HG03520 (cell line): ENCODE measurements around the gene MCRS1.

Source experiments
- ATAC-seq: cut with Tn5 transposase; IDR thresholded peaks from one replicate; pipeline ENCODE4 v1.9.1; 2021; ENCODE audit warnings: mild to moderate bottlenecking, moderate library complexity; ENCODE audit not compliant: unreplicated experiment

The MCRS1 gene

DNA sequence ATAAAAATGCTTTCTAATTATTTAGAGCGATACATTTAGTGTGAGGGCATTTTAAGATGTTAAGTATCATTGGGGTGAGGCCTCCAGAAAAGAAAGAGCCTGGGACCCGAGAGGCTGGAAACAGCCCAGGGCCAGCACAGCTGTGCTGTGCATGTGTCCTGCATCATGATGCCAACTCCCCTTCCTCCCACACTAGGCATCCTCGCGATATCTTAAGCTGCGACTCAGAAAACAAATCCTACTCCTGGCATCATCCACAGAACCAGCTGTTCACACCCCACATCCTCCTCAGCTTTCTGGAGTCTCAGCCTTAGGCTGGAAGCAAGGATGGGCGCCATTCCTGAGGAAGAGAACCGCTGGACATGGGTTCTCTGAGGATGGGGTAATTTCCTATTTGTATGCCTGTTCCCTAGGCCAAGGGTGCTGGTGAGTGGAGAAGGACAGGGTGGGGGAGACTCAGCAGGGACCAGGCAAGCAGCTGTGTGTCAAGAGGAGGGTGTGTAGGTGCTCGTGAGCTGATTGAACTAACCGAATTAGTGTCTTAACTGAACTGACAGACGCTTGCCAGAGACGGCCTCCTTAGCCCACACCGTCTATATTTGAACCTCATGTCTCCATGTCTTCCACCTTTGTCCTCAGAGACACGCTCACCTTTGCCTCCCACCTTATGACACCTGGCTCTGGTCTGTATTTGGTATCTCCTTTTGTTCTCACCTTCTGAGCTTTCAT lies 15.6 kb upstream of the MCRS1 start:
- no peak for ATAC-seq

DNA sequence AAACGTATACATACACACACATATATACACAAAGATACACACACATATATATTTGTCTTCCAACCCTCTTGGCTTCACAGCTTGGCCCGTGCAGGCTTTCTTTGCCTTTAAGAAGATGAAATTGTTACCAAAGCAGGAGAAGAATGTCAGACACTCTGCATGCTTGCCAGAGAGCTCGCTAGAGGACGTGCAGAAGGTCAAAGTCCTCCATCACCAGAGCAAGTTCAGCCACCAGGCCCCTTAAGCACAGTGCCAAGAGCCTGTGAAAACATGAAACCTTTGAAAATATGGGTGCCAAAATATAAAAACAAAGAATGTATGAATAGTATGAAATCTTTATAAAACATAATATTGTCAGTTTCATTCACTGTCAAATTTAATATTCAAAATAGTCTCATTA lies 14.9 kb upstream of the MCRS1 start:
- no peak for ATAC-seq

DNA sequence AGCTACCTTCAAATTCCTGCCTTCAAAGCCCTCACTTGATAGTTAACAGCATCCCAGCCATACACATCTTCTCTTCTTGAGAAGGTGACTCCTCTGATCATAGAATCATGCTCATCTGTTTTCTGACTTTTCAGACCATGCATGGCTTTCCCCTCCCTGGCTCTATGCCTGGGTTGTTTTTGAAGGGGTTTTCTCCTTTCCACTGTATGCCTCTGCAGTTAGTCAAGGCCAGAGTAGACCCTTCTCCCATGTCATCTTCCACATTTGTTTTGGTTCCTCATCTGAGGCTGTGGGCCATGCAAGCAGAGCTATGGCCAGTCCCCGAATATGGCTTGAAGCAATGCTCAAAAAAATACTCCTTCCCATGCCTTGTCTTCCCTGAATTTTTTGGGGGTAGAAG lies 14.3 kb upstream of the MCRS1 start:
- ATAC-seq, result no peak

DNA sequence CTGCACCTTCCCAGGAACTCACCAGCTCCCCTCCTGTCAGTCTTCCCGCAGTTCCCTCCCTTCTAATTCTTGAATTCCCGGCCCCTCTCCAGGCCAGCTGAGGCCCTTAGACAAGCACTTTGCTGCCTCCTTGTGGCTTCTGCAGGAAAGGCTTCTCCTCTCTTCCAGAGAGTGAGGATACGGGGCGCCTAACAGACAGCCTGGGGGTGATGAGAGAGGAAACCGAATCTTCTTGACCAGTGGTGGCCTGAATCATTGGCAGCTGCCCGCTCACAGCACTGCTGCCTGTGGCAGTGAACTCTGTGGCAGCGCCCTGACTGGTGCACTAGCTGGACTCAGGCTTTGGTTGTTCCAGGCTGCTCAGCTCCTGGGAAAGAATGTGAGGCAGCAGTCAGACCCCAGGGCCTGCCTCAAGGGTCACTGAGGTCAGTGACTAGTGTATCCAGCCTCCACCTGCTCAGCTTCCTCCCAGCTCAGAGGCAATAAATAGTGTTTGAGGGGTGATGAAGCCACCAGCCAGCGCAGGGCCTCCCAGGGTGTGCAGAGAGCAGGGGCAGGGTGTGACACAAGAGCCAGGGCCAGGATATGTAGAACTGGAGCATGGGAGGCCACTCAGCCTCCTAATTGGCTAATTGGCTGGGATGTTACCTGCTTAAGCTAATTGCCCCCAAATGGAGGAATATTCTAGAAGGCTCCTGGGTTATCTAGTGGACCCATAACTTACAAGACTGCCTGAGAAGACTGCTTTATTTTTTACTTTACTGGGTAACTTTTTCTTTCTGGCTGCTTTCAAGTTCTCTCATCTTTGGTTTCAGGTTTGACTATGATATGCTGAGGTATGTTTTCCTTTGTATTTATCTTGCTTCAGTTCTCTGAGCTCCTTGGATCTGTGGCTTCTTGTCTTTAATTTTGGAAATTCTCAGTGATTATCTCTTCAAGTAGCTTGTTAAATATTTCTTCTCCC lies 12.9 kb upstream of the MCRS1 start:
- no peak for ATAC-seq

DNA sequence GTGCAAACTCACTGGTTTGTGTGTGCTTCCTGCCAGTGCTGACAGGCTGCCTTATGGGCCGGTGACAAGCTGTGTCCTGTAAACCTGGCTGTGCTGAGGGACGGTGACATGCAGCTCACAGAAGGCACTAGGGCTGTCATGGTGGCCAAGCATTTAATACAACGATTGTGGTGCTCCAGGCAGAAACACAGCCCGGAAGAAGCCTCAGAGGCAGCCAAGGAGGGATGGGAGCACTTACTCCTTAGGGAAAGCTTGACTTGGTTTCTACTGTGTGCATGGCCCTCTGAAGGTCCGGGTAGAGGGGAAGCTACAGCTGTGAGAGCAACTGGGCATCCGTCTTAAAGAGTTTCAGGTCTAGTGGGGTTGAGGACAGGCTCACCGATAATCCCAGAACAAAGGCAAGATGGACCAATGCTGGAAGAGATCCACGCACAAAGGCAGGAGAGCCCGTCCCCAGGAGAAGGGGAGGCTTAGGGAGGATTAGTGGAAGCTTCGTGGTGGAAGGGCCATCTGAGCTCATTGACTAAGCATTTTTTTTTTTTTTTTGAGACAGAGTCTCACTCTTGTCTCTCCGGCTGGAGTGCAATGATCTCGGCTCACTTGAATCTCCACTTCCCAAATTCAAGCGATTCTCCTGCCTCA lies 10.7 kb upstream of the MCRS1 start:
- ATAC-seq, result no peak

DNA sequence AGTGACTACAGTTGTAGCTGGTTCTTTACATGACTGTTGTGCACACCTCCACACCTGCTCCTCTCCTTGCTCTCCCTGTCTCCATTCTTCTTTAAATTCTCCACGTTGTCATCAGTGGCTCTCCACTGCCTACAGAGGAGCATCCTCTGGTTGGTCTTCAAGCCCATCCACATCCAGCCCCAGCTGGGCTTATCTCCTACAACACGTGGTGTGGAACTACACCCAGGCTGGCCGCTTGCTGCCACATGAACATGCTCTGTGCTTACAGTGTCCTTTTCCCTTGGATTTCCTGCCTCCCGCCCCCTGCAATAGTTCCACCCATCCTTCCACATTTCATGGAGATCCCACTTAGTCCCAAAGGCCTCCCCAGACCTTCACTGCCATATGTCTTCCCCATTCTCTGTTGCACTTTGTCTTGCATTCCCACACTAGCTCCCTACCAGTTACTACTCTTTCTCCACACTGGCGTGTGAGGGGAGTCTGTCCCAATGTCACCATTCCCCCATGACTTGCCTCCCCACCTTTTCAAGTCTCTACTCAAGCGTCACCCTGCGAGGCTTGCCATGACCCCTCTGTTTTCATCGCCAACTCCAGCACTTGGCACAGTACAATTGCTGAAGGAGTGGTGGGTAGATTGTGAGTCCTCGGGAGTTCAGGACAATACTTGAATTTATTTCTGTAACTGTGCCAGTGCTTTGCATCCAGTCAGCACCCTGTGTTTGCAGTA lies 9.8 kb upstream of the MCRS1 start:
- no peak for ATAC-seq

DNA sequence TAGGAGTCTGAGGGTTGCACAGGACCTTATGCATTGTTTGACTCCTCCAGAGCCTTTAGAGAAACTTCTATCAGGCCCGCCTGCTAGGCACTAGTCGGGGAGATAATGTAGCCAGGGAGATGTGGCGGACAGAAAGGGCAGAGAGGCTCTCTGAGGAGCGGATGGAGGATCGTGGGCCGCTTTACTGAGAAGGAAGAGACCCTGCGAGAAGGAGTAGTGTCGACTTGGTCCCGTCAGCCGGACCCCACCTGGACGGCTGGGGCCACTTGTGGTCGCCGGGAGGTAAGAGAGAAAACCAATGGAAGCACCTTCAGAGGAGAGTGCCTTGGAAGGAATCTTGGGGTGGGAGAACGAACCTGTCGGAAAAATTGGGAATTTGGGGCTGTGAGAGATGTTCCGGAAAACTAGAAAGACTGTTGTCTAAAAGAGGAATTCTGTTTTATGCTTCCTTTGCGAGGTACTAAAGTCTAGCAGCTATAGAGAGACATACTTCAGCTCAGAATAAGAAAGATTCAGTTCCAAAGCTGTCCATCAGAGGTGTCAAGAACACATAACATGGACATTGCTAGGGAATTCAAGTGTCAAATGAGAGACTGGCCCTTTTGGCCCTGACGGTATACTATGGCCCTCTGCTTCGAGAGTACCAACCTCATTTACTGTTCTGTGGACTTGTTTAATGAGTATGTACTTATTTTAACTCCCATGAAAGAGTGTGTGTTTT lies 660 bp upstream of the MCRS1 start:
- ATAC-seq, result peak; percentile 3

DNA sequence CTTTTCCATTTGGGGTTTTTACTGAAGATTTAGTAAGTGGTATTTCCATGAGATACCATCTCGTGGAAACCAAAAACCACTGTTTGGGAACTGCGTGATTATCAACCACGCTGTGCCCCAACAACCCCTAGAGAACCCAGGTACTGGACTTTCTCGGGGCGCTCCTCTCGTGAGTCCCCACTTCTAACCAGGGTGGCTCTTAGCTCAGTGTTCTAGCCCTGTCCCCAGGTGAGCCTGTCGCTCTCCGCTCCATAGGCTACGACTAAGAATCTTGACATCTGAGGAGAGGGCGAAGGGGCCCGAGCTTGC lies 686 bp downstream of the MCRS1 start:
- ATAC-seq, result no peak

DNA sequence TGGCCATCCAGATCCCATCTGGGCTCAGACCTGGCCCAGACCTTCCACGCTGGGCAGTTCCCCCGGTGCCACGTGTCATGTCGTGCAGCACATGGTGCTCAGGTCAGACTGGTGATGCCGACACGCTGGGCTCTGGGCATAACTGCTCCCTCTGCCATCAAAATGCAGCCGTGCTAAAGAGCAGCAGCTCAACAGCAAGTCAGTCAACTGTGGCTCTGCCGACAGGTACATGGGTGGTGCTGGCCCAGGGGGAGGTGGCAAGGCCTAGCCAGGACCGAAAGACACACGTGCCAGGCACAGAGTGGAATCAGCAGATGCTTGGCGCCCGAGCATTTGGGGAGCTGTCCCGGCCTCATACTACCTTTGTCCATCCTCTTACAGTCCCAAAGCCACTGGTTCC lies 1.6 kb downstream of the MCRS1 start:
- ATAC-seq, result no peak

DNA sequence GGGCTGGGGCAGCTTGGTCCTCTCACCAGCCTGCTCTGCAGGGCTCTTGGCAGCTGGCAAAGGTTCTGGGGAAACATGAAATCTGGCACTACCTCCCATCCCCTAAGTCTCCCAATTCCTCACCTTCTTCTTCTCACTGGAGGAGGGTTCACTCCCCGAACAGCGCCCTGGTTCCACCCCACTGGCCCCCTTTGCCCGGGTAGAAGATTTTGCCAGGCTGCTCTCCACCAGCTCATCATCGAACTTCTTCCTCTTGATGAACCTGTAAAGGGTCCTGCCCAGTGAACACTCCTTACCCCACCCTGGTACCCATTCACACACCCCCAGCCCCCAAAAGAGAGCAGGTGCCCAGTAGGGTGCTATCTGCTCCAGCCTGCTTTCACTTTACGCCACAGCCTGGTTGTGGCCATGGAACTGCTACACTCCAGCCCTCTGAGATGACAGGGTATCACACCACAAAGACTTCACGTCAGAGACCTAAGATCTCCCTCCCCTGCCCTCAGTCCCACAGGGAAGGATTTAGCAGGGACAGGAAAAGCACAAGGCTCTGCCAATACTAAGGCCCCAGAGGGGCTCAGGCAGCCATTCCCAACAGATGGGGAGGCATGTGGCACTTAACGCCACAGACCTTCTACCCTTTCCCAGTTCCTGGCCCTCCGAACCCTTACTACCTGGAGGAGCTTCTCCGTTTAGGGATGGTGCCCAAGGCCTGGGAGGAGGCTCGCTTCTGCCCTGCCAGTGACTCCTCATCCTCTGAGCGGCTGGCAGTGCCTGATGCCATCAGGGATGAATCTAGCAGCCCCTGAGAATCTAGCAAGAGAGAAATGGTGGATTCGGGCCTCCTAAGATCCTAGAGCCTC lies 2.3 kb downstream of the MCRS1 start:
- ATAC-seq, result no peak

DNA sequence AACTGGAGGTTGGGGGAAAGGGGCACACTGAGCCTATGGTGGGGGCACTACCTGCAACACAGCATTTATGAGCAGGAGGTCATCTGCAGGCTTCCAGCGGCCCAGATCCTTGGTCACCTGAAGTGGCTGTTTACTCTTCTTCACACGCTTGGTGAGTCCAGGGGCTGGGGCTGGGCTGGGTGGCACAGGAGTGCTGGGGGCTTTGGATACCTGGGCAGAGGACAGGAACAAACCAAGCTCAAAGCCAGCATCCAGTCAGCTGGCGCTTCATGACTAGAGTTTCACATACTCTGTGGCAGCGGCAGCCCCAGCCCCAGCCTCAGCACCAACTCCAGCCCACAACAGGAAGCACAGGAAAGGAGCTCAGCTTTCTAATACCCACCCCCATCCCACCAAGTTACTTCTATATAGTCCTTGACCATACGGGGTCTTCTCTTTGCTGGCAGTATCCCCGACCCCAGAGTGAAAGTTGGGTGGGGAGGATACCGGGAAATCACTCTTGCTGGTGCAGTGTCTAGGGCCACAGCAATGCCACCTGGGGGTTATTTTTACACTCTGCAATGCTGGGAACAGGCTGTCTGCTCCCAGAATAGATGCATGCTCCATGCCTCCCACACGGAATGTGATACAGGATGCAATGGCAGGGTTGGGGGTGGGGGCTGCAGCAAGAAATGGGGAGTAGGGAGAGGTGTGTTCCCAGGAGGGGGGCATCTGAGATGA lies 3.1 kb downstream of the MCRS1 start:
- no peak for ATAC-seq

DNA sequence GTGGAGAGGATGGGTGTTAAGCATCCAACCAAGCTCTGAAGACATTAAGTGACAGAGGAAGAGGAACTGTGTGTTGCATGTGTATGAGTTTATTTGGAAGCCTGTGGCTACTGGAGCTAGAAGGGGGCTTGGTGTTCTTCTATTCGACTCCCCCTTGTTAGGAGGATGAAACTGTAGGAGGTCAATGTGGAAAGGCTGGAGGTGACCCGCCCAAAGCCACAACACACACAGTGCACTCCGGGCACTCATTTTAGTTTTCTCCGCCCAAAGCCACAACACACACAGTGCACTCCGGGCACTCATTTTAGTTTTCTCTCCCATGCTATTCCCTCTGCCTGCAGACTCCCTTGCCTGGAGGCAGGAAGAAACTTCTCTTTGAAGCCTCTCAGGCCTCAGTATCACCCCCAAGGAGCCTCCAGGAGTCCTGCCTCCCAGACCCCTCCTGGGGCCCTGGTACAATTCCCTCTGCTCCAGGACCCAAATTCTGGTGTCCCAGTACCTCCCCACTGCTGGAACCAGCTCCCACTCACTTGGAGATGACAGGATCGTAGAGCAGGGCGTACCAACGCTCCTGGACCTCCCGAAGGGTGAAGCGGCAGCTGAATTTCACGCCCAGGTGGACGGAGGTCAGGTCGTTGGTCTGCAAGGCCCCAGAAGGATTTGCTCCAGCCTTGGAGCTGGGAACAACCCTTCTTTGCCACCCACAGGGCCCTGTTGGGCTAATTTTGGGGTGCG lies 3.8 kb downstream of the MCRS1 start:
- no peak for ATAC-seq

DNA sequence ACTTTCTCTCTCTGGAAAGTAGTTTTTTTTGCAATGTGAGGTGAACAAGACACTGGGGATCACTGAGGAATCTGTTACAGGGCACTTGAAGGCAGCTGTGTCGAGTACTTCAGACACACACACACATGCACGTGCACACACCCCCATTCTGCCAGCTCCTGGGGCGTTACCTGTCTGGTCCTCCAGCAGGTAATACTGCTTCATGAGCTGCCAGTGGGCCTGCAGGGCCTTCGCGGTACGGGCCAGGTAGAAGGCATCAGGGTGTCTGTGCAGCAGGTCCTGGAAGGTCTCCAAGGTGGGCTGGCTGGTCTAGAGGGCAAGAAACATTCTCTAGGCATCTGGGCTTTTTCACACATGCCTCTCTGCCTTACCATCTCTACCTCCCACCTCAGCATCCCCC lies 5.1 kb downstream of the MCRS1 start:
- ATAC-seq, result no peak

DNA sequence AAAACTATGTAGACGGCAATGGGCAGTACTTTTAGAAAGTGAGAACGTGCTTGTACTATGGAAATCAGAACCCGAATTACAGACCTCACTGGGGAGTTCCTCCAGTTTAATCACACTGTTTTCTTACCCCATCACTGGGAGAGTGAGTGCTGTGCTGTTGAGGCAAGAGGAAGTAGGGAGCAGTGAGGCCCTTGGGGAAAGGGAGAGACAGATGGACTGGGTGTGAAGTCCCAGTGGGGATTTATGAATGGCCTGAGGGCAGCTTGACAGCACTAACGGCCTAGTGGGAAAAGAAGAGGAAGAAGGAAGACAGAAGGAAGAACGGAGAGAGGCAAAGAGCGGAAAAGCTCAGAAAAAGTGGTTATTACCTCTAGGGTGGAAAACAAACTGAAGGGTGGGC lies 5.7 kb downstream of the MCRS1 start:
- ATAC-seq, result no peak

DNA sequence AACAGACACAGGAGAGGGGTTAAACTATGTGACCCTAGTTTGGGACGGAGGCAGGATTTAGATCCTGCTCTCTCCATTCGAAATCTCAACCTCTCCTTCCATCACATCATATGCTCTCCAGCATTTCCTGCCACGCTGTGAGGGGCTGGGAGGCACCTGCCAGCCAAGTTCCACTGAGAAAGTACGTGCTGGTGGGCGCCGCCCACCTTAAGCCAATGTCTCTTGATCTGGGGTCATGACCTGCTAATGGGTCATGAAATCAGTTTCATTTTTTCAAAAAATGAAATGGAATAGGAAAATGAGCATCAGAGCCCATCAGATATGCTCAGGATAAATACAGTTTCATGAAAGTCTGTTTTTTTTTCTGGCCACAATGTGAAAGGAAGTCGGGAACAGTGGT lies 7.2 kb downstream of the MCRS1 start:
- ATAC-seq, result no peak

DNA sequence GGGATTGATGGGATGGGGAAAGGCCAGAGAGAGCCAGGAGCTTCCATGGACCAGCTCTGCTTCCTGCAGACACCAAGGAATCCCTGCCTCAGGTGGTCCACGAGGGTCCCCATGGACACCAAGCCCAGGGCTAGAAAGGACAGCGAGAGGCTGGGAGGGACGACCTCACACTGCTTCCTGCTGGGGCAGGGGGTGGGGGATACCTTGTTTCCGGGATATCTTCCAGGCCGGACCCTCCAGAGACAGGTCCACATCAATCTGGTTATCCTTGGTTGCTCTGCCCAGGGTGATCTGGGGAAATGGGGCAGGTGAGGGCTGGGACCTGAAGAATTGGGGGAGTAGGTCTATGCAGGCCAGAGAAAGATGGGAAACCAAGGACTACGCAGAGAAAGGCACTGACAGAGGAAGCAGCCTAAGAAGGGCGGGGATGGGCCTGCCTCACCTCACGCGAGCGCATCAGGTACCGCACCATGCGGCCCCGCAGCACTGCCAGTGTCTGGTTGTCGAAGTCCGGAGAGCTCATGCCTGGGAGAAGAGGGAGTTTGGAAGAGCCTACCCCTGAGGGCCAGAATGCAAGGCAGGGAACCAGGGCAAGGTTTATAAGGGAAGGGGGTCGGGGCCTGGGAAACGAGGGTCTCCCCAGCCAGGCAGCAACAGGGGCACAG lies 8.8 kb downstream of the MCRS1 start:
- no peak for ATAC-seq

DNA sequence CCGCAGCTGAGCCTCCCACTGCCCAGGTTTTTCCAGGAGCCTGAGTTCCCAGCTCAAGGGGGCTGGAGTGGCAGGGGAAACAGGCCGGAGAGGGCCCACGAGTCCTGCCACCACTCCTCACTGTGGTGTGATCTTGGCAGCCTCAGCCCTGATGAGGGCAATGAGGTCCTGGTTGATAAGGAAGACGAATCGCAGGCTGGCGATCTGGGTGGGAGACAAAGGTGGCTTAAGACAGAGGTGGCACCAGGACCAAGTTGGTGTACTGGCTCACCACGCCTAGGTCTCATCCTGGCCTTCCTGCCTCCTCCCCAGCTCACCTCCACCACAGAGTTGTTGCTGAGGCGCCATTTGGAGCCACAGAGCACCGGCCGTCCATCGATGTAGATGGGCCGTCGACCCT lies 9.4 kb downstream of the MCRS1 start:
- ATAC-seq, result no peak

DNA sequence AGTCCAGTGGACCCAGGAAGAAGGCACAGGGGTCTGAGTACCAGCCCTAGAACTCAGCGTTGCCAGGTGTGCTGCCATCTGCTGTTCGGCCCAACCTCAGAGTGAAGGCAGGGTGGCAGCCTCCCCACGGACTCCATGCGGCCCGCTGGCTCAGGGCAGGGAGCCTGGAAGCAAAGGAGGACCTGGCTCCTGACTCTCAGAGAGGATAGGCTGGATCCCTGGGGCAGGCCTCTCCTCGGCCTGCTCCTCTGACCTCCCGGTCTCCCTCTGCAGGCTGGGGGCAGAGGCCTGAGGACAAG lies 10.1 kb downstream of the MCRS1 start:
- no peak for ATAC-seq
